ENCODE measurements around the gene CCDC90B. TPM values are rescaled to one million over a fixed set of nuclear protein-coding genes. Genes with fewer than 3 reads are reported as not detected.

CCDC90B gene
- total RNA-seq, 1 donor from 2014 or later = 35.8 TPM

DNA sequence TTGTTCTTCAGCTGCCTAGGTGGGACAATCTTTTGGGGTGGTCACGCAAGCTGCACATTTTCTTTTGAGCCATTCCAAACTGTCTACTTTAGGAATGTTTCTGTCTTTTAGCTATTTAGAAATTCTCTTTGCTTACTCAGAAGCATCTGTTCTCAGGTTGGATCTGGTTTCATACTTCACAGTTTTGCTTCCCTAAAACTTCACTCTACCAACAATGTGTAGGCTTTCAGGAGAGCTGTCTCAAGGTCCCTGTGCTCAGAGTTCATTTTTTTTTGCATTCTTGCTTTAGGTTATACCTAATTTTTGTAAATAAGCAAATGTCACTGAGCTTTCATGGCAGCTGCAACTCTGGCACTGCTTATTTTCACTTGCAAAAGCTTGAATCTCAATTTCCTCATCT is 36.7 kb downstream of the CCDC90B start:
- TF ChIP-seq, protein P1, sequence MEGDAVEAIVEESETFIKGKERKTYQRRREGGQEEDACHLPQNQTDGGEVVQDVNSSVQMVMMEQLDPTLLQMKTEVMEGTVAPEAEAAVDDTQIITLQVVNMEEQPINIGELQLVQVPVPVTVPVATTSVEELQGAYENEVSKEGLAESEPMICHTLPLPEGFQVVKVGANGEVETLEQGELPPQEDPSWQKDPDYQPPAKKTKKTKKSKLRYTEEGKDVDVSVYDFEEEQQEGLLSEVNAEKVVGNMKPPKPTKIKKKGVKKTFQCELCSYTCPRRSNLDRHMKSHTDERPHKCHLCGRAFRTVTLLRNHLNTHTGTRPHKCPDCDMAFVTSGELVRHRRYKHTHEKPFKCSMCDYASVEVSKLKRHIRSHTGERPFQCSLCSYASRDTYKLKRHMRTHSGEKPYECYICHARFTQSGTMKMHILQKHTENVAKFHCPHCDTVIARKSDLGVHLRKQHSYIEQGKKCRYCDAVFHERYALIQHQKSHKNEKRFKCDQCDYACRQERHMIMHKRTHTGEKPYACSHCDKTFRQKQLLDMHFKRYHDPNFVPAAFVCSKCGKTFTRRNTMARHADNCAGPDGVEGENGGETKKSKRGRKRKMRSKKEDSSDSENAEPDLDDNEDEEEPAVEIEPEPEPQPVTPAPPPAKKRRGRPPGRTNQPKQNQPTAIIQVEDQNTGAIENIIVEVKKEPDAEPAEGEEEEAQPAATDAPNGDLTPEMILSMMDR (IDR thresholded peaks at IDR 0.05; ENCODE audit: insufficient read depth, low read length, severe bottlenecking) = no peak
- FAIRE-seq (no peak), DNase-seq (ENCODE audit: low read depth) (no peak)
- no peak overlapping the region for H3K4me3 ChIP-seq (ENCODE audit: low read depth, low read length)
- H3K36me3 ChIP-seq (ENCODE audit: control insufficient read depth, insufficient read depth, low read length) = no peaks in the 10 kb centered on the region
- no peaks in the 10 kb centered on the region for H3K27me3 ChIP-seq (ENCODE audit: control insufficient read depth, insufficient read depth, low read length)

DNA sequence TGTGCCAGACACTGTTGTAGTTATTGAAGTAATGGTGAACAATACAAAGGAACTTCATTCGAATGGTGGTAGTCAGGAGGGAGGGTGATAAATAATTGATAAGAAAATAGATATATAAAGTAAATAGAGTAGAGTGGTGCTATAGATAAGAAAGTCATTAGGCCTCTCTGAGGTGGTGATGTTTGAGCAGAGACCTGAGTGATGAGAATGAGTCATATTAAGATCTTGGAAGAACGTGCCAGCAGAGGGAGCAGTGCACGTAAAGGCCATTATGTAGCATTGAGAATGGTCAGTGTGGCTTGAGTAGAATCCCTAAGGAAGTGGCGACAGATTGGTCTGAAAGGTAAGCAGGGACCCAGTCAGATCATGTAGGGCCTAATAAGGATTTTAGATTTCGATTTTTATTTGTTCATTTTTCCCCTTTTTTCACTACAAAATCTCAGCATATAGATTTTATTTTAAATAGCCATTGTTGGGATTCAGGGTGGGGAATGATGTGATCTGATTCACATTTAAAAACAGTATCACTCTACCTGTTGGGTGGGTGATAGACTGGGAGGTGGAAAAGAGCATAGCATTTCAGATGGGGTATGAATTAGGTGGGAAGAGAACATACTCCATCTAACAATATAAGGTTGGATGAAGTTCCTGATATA is 44.7 kb downstream of the CCDC90B start:
- FAIRE-seq = no peak
- Histone ChIP-seq H3K4me3 (ENCODE audit: low read depth, low read length) (no peak overlapping the region), H3K27me3 (ENCODE audit: control insufficient read depth, insufficient read depth, low read length) (no peaks in the 10 kb centered on the region), H3K36me3 (ENCODE audit: control insufficient read depth, insufficient read depth, low read length) (no peaks in the 10 kb centered on the region)
- peak; percentile 79 for DNase-seq (ENCODE audit: low read depth)
- TF ChIP-seq, protein P1 (IDR thresholded peaks at IDR 0.05; ENCODE audit: insufficient read depth, low read length, severe bottlenecking) = peak; percentile 69

DNA sequence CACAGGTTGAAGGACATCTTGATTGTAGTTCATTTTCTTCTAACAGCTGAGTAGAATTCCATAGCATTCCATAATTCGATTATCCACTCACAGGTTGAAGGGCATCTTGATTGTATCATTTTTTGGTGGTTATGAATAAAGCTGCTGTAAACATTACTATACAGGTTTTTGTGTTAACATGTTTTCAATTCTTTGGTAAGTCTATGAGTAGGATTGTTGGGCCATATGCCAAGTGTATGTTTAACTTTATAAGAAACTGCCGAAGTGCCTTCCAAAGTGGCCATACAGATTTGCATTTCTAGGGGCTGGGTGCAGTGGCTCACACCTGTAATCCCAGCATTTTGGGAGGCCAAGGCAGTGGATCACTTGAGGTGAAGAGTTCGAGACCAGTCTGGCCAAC is 48.1 kb downstream of the CCDC90B start:
- Histone ChIP-seq H3K27me3 (ENCODE audit: control insufficient read depth, insufficient read depth, low read length) (no peaks in the 10 kb centered on the region), H3K36me3 (ENCODE audit: control insufficient read depth, insufficient read depth, low read length) (no peaks in the 10 kb centered on the region), H3K4me3 (ENCODE audit: low read depth, low read length) (no peak overlapping the region)
- no peak for FAIRE-seq
- peak; percentile 70 for DNase-seq (ENCODE audit: low read depth)
- TF ChIP-seq, protein P1 (IDR thresholded peaks at IDR 0.05; ENCODE audit: insufficient read depth, low read length, severe bottlenecking) = no peak

DNA sequence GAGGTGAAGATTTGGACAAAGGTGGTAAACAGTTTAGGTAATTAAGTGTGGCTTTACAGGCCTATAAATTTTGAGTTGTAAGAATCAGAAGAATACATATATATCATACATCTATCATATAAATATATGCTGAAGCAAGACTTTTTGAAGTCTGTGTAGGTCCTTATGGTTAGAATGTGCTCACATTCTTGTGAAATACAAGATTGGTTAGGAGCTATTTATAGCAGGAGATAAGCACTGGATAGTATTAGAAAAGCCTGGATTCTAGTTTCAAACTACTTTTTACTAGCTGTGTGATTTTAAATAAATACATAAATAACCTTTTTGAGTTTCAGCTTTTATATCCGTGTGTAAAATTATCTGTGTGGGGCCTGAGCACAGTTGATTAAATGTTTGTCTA is 50.3 kb downstream of the CCDC90B start:
- Histone ChIP-seq H3K4me3 (ENCODE audit: low read depth, low read length) (no peak overlapping the region), H3K27me3 (ENCODE audit: control insufficient read depth, insufficient read depth, low read length) (no peaks in the 10 kb centered on the region), H3K36me3 (ENCODE audit: control insufficient read depth, insufficient read depth, low read length) (no peaks in the 10 kb centered on the region)
- FAIRE-seq = no peak
- DNase-seq (ENCODE audit: low read depth) = no peak
- TF ChIP-seq, protein P1 (IDR thresholded peaks at IDR 0.05; ENCODE audit: insufficient read depth, low read length, severe bottlenecking) = no peak

DNA sequence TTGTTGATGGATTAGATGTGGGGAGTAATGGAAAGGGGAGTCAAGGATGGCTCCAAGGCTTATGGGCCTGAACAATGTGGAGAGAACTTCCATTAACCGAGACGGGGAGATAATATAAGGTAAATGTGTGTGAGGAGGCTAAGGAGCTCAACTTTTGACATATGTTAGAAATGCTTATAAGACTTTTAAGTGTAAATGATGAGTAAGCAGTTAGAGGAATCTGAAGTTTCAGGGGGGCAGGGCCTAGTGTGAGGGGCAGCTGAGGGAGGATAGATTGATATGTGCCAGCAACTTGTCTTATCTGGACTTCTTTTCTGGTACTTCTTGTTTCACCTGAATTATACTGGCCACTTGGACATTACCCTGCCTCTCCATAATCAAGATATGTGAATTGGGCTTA is 62.7 kb downstream of the CCDC90B start:
- Histone ChIP-seq H3K4me3 (ENCODE audit: low read depth, low read length) (no peak overlapping the region), H3K27me3 (ENCODE audit: control insufficient read depth, insufficient read depth, low read length) (no peaks in the 10 kb centered on the region), H3K36me3 (ENCODE audit: control insufficient read depth, insufficient read depth, low read length) (no peaks in the 10 kb centered on the region)
- DNase-seq (ENCODE audit: low read depth) (no peak), FAIRE-seq (no peak)
- TF ChIP-seq, protein P1 (IDR thresholded peaks at IDR 0.05; ENCODE audit: insufficient read depth, low read length, severe bottlenecking) = no peak

DNA sequence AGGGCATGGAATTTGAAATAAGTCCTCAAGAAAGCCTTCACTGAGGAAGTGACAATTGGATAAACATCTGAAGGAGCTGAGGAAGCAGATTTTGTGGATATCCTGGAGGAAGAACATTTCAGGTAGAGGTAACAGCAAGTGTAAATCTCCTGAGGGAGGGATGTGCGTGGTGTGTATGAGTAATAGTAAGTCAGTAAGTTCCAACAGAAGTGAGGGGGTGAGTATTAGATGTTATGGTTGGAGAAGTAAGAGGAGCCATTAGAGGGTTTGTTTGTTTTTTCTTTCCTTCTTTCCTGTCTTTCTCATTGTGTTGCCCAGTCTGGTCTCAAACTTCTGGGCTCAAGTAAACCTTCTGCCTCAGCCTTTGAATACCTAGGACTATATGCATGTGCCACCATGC is 63.7 kb downstream of the CCDC90B start:
- H3K4me3 ChIP-seq (ENCODE audit: low read depth, low read length) = no peak overlapping the region
- TF ChIP-seq, protein P1 (IDR thresholded peaks at IDR 0.05; ENCODE audit: insufficient read depth, low read length, severe bottlenecking) = no peak
- no peaks in the 10 kb centered on the region for H3K27me3 ChIP-seq (ENCODE audit: control insufficient read depth, insufficient read depth, low read length)
- H3K36me3 ChIP-seq (ENCODE audit: control insufficient read depth, insufficient read depth, low read length) = no peaks in the 10 kb centered on the region
- FAIRE-seq = no peak
- peak; percentile 70 for DNase-seq (ENCODE audit: low read depth)

Data from bronchial epithelial cell (primary cell).